ENCODE measurements around the gene DMAP1.

DNA sequence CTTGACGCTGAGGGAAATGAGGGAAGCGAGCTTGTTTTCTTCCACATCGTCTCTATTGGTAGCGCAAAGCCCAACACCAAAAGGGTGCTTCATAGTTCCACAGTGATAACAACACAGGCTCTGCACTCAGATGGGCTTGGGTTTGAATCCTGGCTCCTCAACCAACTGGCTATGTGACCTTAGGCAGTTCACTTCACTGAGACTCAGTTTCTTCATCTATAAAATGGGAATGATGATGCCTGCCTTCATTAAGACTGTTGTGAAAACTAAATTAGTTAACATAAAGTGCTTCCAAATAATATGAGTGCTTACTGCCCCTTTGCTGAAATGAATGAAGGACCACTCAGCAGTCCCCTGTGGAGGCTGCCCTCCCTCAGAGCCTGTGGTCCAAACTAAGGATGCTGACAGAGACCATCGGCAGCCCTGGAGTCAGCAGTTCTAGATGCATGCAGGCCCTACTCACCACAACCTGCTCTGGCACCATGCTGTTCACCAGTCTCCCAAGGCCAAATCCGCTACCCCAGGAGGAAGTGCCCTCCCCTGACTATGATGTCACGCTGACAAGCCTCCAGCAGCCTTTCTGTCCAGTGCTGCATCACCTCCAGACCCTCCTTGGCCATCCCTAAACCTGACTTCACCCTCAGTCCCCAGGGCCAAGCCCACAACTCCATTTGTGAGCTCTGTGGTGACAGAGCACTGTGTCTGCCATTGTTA lies 30.7 kb downstream of the DMAP1 start:
- no peak for TF ChIP-seq YY1 (IDR thresholded peaks at IDR 0.05; ENCODE audit: insufficient read depth, insufficient read length)
- no peak for TF ChIP-seq ZNF274 (IDR thresholded peaks at IDR 0.05; ENCODE audit: low read depth, low read length)
- no peak for TF ChIP-seq SUZ12 (IDR thresholded peaks at IDR 0.05; ENCODE audit: extremely low read depth, insufficient read depth, insufficient read length)
